H9 (cell line): ENCODE measurements around the gene LRRC52. TPM values are rescaled to one million over a fixed set of nuclear protein-coding genes. Genes with fewer than 3 reads are reported as not detected.

Experiments
- DNase-seq: peaks from one replicate; pipeline ENCODE4 v3.0.0-alpha.2; 2017
- H2AFZ ChIP-seq: one replicate; pipeline ENCODE4 v1.6.1; 2013; ENCODE audit warnings: mild to moderate bottlenecking, low read length, control low read depth, moderate library complexity
- H2AK5ac ChIP-seq: 2 replicates; pipeline ENCODE4 v1.6.1; 2013; ENCODE audit warnings: low read length, control low read depth, mixed read lengths; ENCODE audit not compliant: insufficient read length
- H2BK120ac ChIP-seq: one replicate; pipeline ENCODE4 v1.6.1; 2013; ENCODE audit warnings: low read depth, mild to moderate bottlenecking, low read length, control low read depth, inconsistent platforms; ENCODE audit not compliant: poor library complexity, severe bottlenecking
- H2BK12ac ChIP-seq: 2 replicates; pipeline ENCODE4 v1.6.1; 2013; ENCODE audit warnings: low read length, control low read depth, mixed read lengths, low read depth; ENCODE audit not compliant: insufficient read length
- H2BK15ac ChIP-seq: 2 replicates; pipeline ENCODE4 v1.6.1; 2013; ENCODE audit warnings: low read depth, low read length, control low read depth
- H2BK20ac ChIP-seq: one replicate; pipeline ENCODE4 v1.6.1; 2013; ENCODE audit warnings: low read depth, mild to moderate bottlenecking, low read length, control low read depth, inconsistent platforms; ENCODE audit not compliant: poor library complexity, severe bottlenecking
- H2BK5ac ChIP-seq: 2 replicates; pipeline ENCODE4 v1.6.1; 2013; ENCODE audit warnings: low read length, control low read depth, mixed read lengths; ENCODE audit not compliant: insufficient read length
- H3K14ac ChIP-seq: 2 replicates; pipeline ENCODE4 v1.6.1; 2013; ENCODE audit warnings: low read length, control low read depth; ENCODE audit not compliant: insufficient read depth
- H3K18ac ChIP-seq: 2 replicates; pipeline ENCODE4 v1.6.1; 2013; ENCODE audit warnings: low read depth, mild to moderate bottlenecking, mixed read lengths, low read length, control low read depth; ENCODE audit not compliant: insufficient read length
- H3K23ac ChIP-seq: 2 replicates; pipeline ENCODE4 v1.6.1; 2013; ENCODE audit warnings: low read length, control low read depth, mixed read lengths, low read depth; ENCODE audit not compliant: insufficient read length
- H3K23me2 ChIP-seq: 2 replicates; pipeline ENCODE4 v1.6.1; 2013; ENCODE audit warnings: low read depth, mild to moderate bottlenecking, mixed read lengths, low read length, control low read depth; ENCODE audit not compliant: insufficient read length, poor library complexity, severe bottlenecking
- H3K27ac ChIP-seq: 2 replicates; pipeline ENCODE4 v1.5.1; 2013; ENCODE audit warnings: low read length, control low read depth, mixed read lengths, low read depth; ENCODE audit not compliant: insufficient read length
- H3K27me3 ChIP-seq: 2 replicates; pipeline ENCODE4 v1.6.1; 2013; ENCODE audit warnings: low read length, control low read depth, inconsistent platforms; ENCODE audit not compliant: insufficient read depth
- H3K4ac ChIP-seq: 2 replicates; pipeline ENCODE4 v1.6.1; 2013; ENCODE audit warnings: low read depth, mild to moderate bottlenecking, control low read depth, inconsistent platforms, low read length, moderate library complexity
- H3K4me1 ChIP-seq: 2 replicates; pipeline ENCODE4 v1.6.1; 2013; ENCODE audit warnings: low read length, control low read depth, inconsistent platforms; ENCODE audit not compliant: insufficient read depth
- H3K4me2 ChIP-seq: 2 replicates; pipeline ENCODE4 v1.6.1; 2013; ENCODE audit warnings: low read length, control low read depth, mixed read lengths; ENCODE audit not compliant: insufficient read length, insufficient read depth
- H3K56ac ChIP-seq: 2 replicates; pipeline ENCODE4 v1.6.1; 2013; ENCODE audit warnings: low read depth, mild to moderate bottlenecking, mixed read lengths, low read length, control low read depth; ENCODE audit not compliant: insufficient read length
- H3K79me1 ChIP-seq: 2 replicates; pipeline ENCODE4 v1.6.1; 2013; ENCODE audit warnings: low read depth, mild to moderate bottlenecking, moderate library complexity, low read length, control low read depth, inconsistent platforms; ENCODE audit not compliant: insufficient read depth, poor library complexity, severe bottlenecking
- H3K79me2 ChIP-seq: 2 replicates; pipeline ENCODE4 v1.6.1; 2013; ENCODE audit warnings: low read length, control low read depth, inconsistent platforms; ENCODE audit not compliant: insufficient read depth
- H3K9ac ChIP-seq: 2 replicates; pipeline ENCODE4 v1.6.1; 2013; ENCODE audit warnings: low read length, control low read depth, mixed read lengths; ENCODE audit not compliant: insufficient read length; ENCODE audit errors: extremely low read depth
- H3K9me3 ChIP-seq: one replicate; pipeline ENCODE4 v1.6.1; 2013; ENCODE audit warnings: low read depth, low read length, inconsistent platforms; ENCODE audit not compliant: control insufficient read depth
- H3T11ph ChIP-seq: one replicate; pipeline ENCODE4 v1.6.1; 2013; ENCODE audit warnings: mild to moderate bottlenecking, low read length, control low read depth, inconsistent platforms
- H4K20me1 ChIP-seq: one replicate; pipeline ENCODE4 v1.6.1; 2013; ENCODE audit not compliant: control insufficient read depth, insufficient read length, insufficient read depth
- H4K5ac ChIP-seq: 2 replicates; pipeline ENCODE4 v1.6.1; 2013; ENCODE audit warnings: low read depth, mild to moderate bottlenecking, mixed read lengths, low read length, control low read depth; ENCODE audit not compliant: insufficient read length
- H4K8ac ChIP-seq: replicated peaks from 2 replicates; pipeline ENCODE4 v1.6.1; 2013; ENCODE audit warnings: low read length, control low read depth, mixed read lengths, low read depth; ENCODE audit not compliant: insufficient read length
- H4K91ac ChIP-seq: 2 replicates; pipeline ENCODE4 v1.6.1; 2013; ENCODE audit warnings: low read depth, mild to moderate bottlenecking, moderate library complexity, mixed read lengths, low read length, control low read depth; ENCODE audit not compliant: insufficient read length
- H3K27ac Mint-ChIP-seq, 3 experiments: 2 replicates in 2 of 3; 3 replicates in 1 of 3; pipeline ENCODE4 v1.8.0; 2020 to 2021; ENCODE audit warnings: mixed read lengths in 3 of 3, mild to moderate bottlenecking in 1 of 3, moderate library complexity in 1 of 3
- H3K27me3 Mint-ChIP-seq: 2 replicates; pipeline ENCODE4 v1.8.0; 2021; ENCODE audit warnings: low read depth, mild to moderate bottlenecking, moderate library complexity, mixed read lengths
- H3K36me3 Mint-ChIP-seq, 3 experiments: 2 replicates in 2 of 3; 3 replicates in 1 of 3; pipeline ENCODE4 v1.8.0; 2020 to 2021; ENCODE audit warnings: low read depth in 3 of 3, mixed read lengths in 3 of 3; ENCODE audit not compliant: insufficient read depth in 1 of 3
- H3K4me1 Mint-ChIP-seq, 2 experiments: 2 replicates each; pipeline ENCODE4 v1.8.0; 2020; ENCODE audit warnings: mixed read lengths in 2 of 2
- H3K4me3 Mint-ChIP-seq, 2 experiments: 2 replicates in 1 of 2; 3 replicates in 1 of 2; pipeline ENCODE4 v1.8.0; 2020 to 2021; ENCODE audit warnings: mild to moderate bottlenecking in 2 of 2, mixed read lengths in 2 of 2, moderate library complexity in 1 of 2
- H3K9me3 Mint-ChIP-seq, 2 experiments: 2 replicates in 1 of 2; 3 replicates in 1 of 2; pipeline ENCODE4 v1.8.0; 2020; ENCODE audit warnings: mild to moderate bottlenecking in 2 of 2, mixed read lengths in 2 of 2, moderate library complexity in 1 of 2
- CTCF ChIP-seq: fragments of 200-600 bp; sonication (generic); conservative IDR thresholded peaks from 3 replicates; pipeline ENCODE4 v1.8.0; 2021; ENCODE audit warnings: antibody characterized with exemption, mild to moderate bottlenecking
- WGBS: extraction: QIAGEN DNeasy Blood & Tissue Kit; methylation state at CpG from one replicate; pipeline ENCODE4 v1.1.7; 2013; ENCODE audit warnings: missing lambda C conversion rate, low lambda C conversion rate, mixed read lengths; ENCODE audit not compliant: insufficient read length; ENCODE audit errors: extremely low coverage; 5-methylcytosine and 5-hydroxymethylcytosine counted together
- total RNA-seq: library from RNA; stranded (reverse); gene quantifications from 2 replicates; pipeline ENCODE4 v1.2.1, GENCODE V29; 2021

The LRRC52 gene
- total RNA-seq, 1 experiment from 2014 or later = not detected

GRCh38 chr1:165576536-165576935, 32.7 kb downstream of the LRRC52 start:
- Histone ChIP-seq H3K4me1 (no peaks in the 10 kb centered on the region), H3K9ac (no peak overlapping the region), H3K4me2 (no peak overlapping the region), H2BK15ac (no peak overlapping the region), H3K79me1 (no peaks in the 10 kb centered on the region), H4K5ac (no peak overlapping the region), H2BK12ac (no peak overlapping the region), H2AFZ (no peak overlapping the region), H3K27ac (no peak overlapping the region), H3K18ac (no peak overlapping the region), H3T11ph (no peak overlapping the region), H3K23me2 (no peaks in the 10 kb centered on the region), H2BK120ac (no peak overlapping the region), H3K27me3 (no peaks in the 10 kb centered on the region), H3K4ac (no peak overlapping the region), H2BK5ac (no peak overlapping the region), H4K91ac (no peak overlapping the region), H4K8ac (no peak overlapping the region), H3K56ac (no peak overlapping the region), H3K14ac (no peak overlapping the region), H3K79me2 (no peaks in the 10 kb centered on the region), H4K20me1 (no peaks in the 10 kb centered on the region), H3K23ac (no peak overlapping the region), H3K9me3 (no peaks in the 10 kb centered on the region), H2BK20ac (no peak overlapping the region), H2AK5ac (no peak overlapping the region)
- Mint-ChIP-seq H3K4me1 (no peaks in the 10 kb centered on the region), H3K27me3 (peaks cover 5% of the 10 kb centered on the region; the same call in 1 of the 2 replicates), H3K9me3 (no peaks in the 10 kb centered on the region), H3K27ac (no peak overlapping the region), H3K4me3 (no peak overlapping the region), H3K36me3 (no peaks in the 10 kb centered on the region; a peak in 1 of 7 replicates)
- no peak for DNase-seq
- TF ChIP-seq CTCF = no peak
- no CpG with 5 or more reads among the region's 2 CpGs for WGBS
